Keratinocyte (primary cell): Measurements from ENCODE around the gene ACACA. TPM values are rescaled to one million over a fixed set of nuclear protein-coding genes. Genes with fewer than 3 reads are reported as not detected.

ENCODE experiments used
- DNase-seq: peaks from one replicate; pipeline ENCODE4 v3.0.0-alpha.2; 2011; ENCODE audit warnings: low read depth, missing footprints, low spot score
- FAIRE-seq: peaks from 2 replicates; lab custom pipeline; 2011; peaks lifted over from hg19 to GRCh38; lab: Jason Lieb, UNC
- H2AFZ ChIP-seq: 2 replicates; pipeline ENCODE4 v1.6.0; 2012; ENCODE audit warnings: low read length, control low read depth, inconsistent platforms; ENCODE audit not compliant: control insufficient read depth
- H3K27ac ChIP-seq: 2 replicates; pipeline ENCODE4 v1.5.1; 2011; ENCODE audit warnings: low read length; ENCODE audit not compliant: control insufficient read depth, insufficient read depth
- H3K27me3 ChIP-seq: 3 replicates; pipeline ENCODE4 v1.6.0; 2011; ENCODE audit warnings: low read length; ENCODE audit not compliant: control insufficient read depth, insufficient read depth; ENCODE audit errors: extremely low read depth
- H3K36me3 ChIP-seq, 2 experiments: 2 replicates in 1 of 2; 3 replicates in 1 of 2; pipeline ENCODE4 v1.5.1; 2011; ENCODE audit warnings: low read length in 2 of 2, mild to moderate bottlenecking in 1 of 2; ENCODE audit not compliant: control insufficient read depth in 2 of 2, insufficient read depth in 2 of 2; ENCODE audit errors: extremely low read depth in 1 of 2
- H3K4me1 ChIP-seq: 3 replicates; pipeline ENCODE4 v1.5.1; 2011; ENCODE audit warnings: low read length; ENCODE audit not compliant: control insufficient read depth, insufficient read depth; ENCODE audit errors: extremely low read depth
- H3K4me2 ChIP-seq: 3 replicates; pipeline ENCODE4 v1.6.0; 2011; ENCODE audit warnings: low read depth, low read length; ENCODE audit not compliant: control insufficient read depth, insufficient read depth; ENCODE audit errors: extremely low read depth
- H3K4me3 ChIP-seq, 3 experiments: fragments of 200-600 bp in 1 of 3; sonication (generic) in 1 of 3; 2 replicates in 2 of 3; 3 replicates in 1 of 3; pipeline ENCODE4 v1.5.1; 2011 to 2016; ENCODE audit warnings: low read length in 3 of 3, mild to moderate bottlenecking in 3 of 3, control low read depth in 2 of 3, inconsistent platforms in 1 of 3, low read depth in 1 of 3, mixed read lengths in 1 of 3, mixed run types in 1 of 3, moderate library complexity in 1 of 3; ENCODE audit not compliant: control insufficient read depth in 2 of 3, insufficient read depth in 2 of 3; ENCODE audit errors: extremely low read depth in 1 of 3
- H3K79me2 ChIP-seq: 2 replicates; pipeline ENCODE4 v1.6.0; 2012; ENCODE audit warnings: low read length; ENCODE audit not compliant: control insufficient read depth, insufficient read depth
- H3K9ac ChIP-seq: 3 replicates; pipeline ENCODE4 v1.6.0; 2011; ENCODE audit warnings: low read length; ENCODE audit not compliant: control insufficient read depth, insufficient read depth; ENCODE audit errors: extremely low read depth
- H3K9me1 ChIP-seq: 3 replicates; pipeline ENCODE4 v1.6.0; 2011; ENCODE audit warnings: low read length; ENCODE audit not compliant: control insufficient read depth, insufficient read depth; ENCODE audit errors: extremely low read depth
- H3K9me3 ChIP-seq: 2 replicates; pipeline ENCODE4 v1.5.1; 2012; ENCODE audit warnings: low read depth, low read length; ENCODE audit not compliant: control insufficient read depth
- H4K20me1 ChIP-seq: 3 replicates; pipeline ENCODE4 v1.6.0; 2011; ENCODE audit warnings: low read length; ENCODE audit not compliant: control insufficient read depth, insufficient read depth; ENCODE audit errors: extremely low read depth
- EZH2 ChIP-seq: IDR thresholded peaks from one replicate; pipeline ENCODE4 v1.6.1; 2012; ENCODE audit warnings: inconsistent platforms, mild to moderate bottlenecking, low read length, moderate library complexity
- dilution Hi-C: fragments of 300-500 bp; cut with MboI; formaldehyde crosslinking; loops from one replicate; pipeline ENCODE4 v1.7.0; 2020; ENCODE audit warnings: low sequenced_read_pairs; ENCODE audit not compliant: extremely low pct_ligation_motif_present
- polyA plus RNA-seq, 5 experiments: library from polyadenylated mRNA; depleted of rRNA in 3 of 5; stranded (reverse) in 3 of 5; stranded (forward) in 1 of 5; unstranded in 1 of 5; fragments of >200 nt; gene quantifications; 1 replicate in 1 of 5; 2 replicates in 3 of 5; 3 replicates in 1 of 5; pipeline versions ENCODE4 v1.2.1 to v1.2.3, GENCODE V29; 2011 to 2012; ENCODE audit warnings: missing spikeins in 2 of 5, low read depth in 1 of 5, low replicate concordance in 1 of 5
- TF ChIP-seq, protein P1 (sequence below), 3 experiments: IDR thresholded peaks in 1 of 3; conservative IDR thresholded peaks in 1 of 3; optimal IDR thresholded peaks in 1 of 3; 2 replicates in 2 of 3; 3 replicates in 1 of 3; pipeline versions ENCODE3 to v1.5.1; 2011; ENCODE audit warnings: low read length in 3 of 3, mild to moderate bottlenecking in 3 of 3, moderate library complexity in 2 of 3, control low read depth in 1 of 3, inconsistent platforms in 1 of 3; ENCODE audit not compliant: insufficient read depth in 2 of 3; ENCODE audit errors: extremely low read depth in 1 of 3

ACACA gene
- polyA plus RNA-seq, 1 donor (not counting 4 experiments of a cell fraction or from before 2014, with no cell fraction given): 85.8 TPM

DNA sequence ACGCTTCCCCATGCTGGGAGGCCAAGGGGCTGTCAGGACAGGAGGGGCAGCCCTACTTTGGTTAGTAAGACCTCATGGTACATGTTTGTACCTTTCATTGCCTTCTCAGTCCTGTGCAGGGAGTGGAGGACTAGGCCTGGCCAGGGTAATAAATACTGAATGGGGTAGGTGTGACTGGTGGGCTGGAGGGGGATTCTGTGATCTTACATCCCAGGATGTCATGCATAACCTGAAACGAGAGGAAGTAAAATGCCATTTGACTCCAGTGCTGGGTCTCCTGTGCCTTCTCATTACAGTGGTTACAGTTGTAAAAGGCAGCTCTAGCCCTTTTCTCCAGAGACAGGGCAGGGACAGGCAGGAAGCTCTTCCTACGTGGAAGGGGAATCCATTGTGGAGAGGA lies 319.7 kb downstream of the ACACA start:
- FAIRE-seq (no peak), DNase-seq (no peak)
- Histone ChIP-seq H2AFZ (no peak overlapping the region), H3K36me3 (peaks cover 38 to 41% of the 10 kb centered on the region in 2 experiments), H3K9ac (no peak overlapping the region), H3K27ac (no peak overlapping the region), H3K27me3 (no peaks in the 10 kb centered on the region), H3K9me3 (no peaks in the 10 kb centered on the region), H3K4me3 (no peak overlapping the region), H3K79me2 (no peaks in the 10 kb centered on the region), H3K4me1 (peaks cover 4% of the 10 kb centered on the region), H3K9me1 (no peaks in the 10 kb centered on the region), H3K4me2 (no peak overlapping the region), H4K20me1 (no peaks in the 10 kb centered on the region)
- dilution Hi-C loops: no loop called here
- TF ChIP-seq, protein P1, sequence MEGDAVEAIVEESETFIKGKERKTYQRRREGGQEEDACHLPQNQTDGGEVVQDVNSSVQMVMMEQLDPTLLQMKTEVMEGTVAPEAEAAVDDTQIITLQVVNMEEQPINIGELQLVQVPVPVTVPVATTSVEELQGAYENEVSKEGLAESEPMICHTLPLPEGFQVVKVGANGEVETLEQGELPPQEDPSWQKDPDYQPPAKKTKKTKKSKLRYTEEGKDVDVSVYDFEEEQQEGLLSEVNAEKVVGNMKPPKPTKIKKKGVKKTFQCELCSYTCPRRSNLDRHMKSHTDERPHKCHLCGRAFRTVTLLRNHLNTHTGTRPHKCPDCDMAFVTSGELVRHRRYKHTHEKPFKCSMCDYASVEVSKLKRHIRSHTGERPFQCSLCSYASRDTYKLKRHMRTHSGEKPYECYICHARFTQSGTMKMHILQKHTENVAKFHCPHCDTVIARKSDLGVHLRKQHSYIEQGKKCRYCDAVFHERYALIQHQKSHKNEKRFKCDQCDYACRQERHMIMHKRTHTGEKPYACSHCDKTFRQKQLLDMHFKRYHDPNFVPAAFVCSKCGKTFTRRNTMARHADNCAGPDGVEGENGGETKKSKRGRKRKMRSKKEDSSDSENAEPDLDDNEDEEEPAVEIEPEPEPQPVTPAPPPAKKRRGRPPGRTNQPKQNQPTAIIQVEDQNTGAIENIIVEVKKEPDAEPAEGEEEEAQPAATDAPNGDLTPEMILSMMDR (optimal IDR thresholded peaks at IDR 0.05 in 1 of 3, IDR thresholded peaks at IDR 0.05 in 1 of 3, conservative IDR thresholded peaks at IDR 0.05 in 1 of 3; ENCODE audit: extremely low read depth in 1 of 3, insufficient read depth in 2 of 3, low read length in 3 of 3): no peak
- TF ChIP-seq EZH2: no peak

DNA sequence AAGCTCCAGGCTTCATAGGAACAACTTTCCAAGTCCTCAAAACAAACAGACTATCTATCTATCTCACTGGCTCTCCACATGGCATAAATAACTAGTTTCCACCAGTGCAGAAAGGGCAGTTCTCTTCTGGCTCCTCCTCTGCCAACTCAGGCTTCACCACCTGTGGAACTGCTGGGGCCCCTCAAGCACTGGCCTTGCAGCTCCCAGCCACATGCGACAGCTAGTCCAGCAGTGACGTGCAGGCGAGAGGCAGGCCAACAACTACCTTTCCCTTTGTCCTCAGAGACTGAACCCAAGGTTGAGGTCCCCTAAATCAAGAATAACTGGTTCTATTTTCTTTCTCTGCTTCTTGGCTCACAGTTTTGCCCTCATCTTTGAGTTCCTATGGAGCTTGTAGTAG lies 320.3 kb downstream of the ACACA start:
- no peaks in the 10 kb centered on the region for H3K9me1 ChIP-seq
- FAIRE-seq (no peak), DNase-seq (no peak)
- H3K4me2 ChIP-seq: no peak overlapping the region
- H3K36me3 ChIP-seq: peaks cover 38 to 40% of the 10 kb centered on the region in 2 experiments
- dilution Hi-C loops: no loop called here
- no peaks in the 10 kb centered on the region for H4K20me1 ChIP-seq
- H3K4me1 ChIP-seq: peaks cover 4% of the 10 kb centered on the region
- no peak overlapping the region for H3K9ac ChIP-seq
- no peak overlapping the region for H2AFZ ChIP-seq
- H3K9me3 ChIP-seq: no peaks in the 10 kb centered on the region
- no peak for TF ChIP-seq EZH2
- TF ChIP-seq, protein P1 (optimal IDR thresholded peaks at IDR 0.05 in 1 of 3, IDR thresholded peaks at IDR 0.05 in 1 of 3, conservative IDR thresholded peaks at IDR 0.05 in 1 of 3; ENCODE audit: extremely low read depth in 1 of 3, insufficient read depth in 2 of 3, low read length in 3 of 3): no peak
- no peak overlapping the region for H3K27ac ChIP-seq
- H3K4me3 ChIP-seq: no peak overlapping the region
- no peaks in the 10 kb centered on the region for H3K79me2 ChIP-seq
- H3K27me3 ChIP-seq: no peaks in the 10 kb centered on the region
